Gastrocnemius medialis (tissue), 4 donors: ENCODE results near the gene PYDC2.

ENCODE experiments used
- POLR2A ChIP-seq, 2 donors: fragments of 450-650 bp; IDR thresholded peaks; one replicate each; pipeline ENCODE4 v1.6.1; 2017; ENCODE audit warnings: antibody characterized with exemption in 2 of 2, mild to moderate bottlenecking in 2 of 2, moderate library complexity in 2 of 2
- TF ChIP-seq, protein P1 (sequence below), 5 experiments: fragments of 450-650 bp in 3 of 5; fragments of 200-600 bp in 2 of 5; sonication (generic) in 2 of 5; IDR thresholded peaks in 4 of 5; conservative IDR thresholded peaks in 1 of 5; 1 replicate in 4 of 5; 2 replicates in 1 of 5; pipeline ENCODE4 v1.5.1; 2016 to 2019; ENCODE audit warnings: antibody characterized with exemption in 5 of 5, mild to moderate bottlenecking in 3 of 5, moderate library complexity in 3 of 5

DNA sequence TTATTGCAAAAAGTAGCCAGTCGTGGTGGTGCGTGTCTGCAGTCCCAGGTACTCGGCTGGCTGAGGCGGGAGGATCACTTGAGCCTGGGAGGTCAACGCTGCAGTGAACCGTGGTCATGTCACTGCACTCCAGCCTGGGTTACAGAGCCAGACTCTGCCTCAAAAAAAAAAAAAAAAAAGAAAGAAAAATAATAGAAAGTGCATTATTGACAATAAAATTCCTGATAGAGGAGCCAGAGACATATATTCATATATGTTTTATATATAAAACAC is 43.6 kb upstream of the PYDC2 start:
- no peak for TF ChIP-seq POLR2A (IDR thresholded peaks at IDR 0.05)
- TF ChIP-seq, protein P1, sequence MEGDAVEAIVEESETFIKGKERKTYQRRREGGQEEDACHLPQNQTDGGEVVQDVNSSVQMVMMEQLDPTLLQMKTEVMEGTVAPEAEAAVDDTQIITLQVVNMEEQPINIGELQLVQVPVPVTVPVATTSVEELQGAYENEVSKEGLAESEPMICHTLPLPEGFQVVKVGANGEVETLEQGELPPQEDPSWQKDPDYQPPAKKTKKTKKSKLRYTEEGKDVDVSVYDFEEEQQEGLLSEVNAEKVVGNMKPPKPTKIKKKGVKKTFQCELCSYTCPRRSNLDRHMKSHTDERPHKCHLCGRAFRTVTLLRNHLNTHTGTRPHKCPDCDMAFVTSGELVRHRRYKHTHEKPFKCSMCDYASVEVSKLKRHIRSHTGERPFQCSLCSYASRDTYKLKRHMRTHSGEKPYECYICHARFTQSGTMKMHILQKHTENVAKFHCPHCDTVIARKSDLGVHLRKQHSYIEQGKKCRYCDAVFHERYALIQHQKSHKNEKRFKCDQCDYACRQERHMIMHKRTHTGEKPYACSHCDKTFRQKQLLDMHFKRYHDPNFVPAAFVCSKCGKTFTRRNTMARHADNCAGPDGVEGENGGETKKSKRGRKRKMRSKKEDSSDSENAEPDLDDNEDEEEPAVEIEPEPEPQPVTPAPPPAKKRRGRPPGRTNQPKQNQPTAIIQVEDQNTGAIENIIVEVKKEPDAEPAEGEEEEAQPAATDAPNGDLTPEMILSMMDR (IDR thresholded peaks at IDR 0.05 in 4 of 5, conservative IDR thresholded peaks at IDR 0.05 in 1 of 5): no peak
